Activated T-cell treated with anti-CD3 and anti-CD28 coated beads, Interleukin-2, amount 50 U/mL, for 4 hours (primary cell): ENCODE measurements around the gene CHRNA7. TPM values are rescaled to one million over a fixed set of nuclear protein-coding genes. Genes with fewer than 3 reads are reported as not detected.

Experiments used
- total RNA-seq, 3 donors: library from RNA; stranded (reverse); gene quantifications; one replicate each; pipeline ENCODE4 v1.2.1, GENCODE V29; 2021

The CHRNA7 gene
- total RNA-seq, 3 donors from 2014 or later: 0.21 TPM; not detected in 2

Other genes starting within 250 kb of the CHRNA7 start
- 1 to 10 TPM in 1 of 3 donors, under 1 TPM in 2; 0.48 to 1.1 (median 0.87) TPM for gene OTUD7A, start 159.8 kb upstream of the CHRNA7 start, total RNA-seq